ENCODE measurements around the gene TBPL1. TPM values are rescaled to one million over a fixed set of nuclear protein-coding genes. Genes with fewer than 3 reads are reported as not detected.

Gene TBPL1
- total and polyA plus RNA-seq, 9 of the 15 experiments (the other 6 are each of a cell fraction or from before 2014, with no cell fraction given) = 78.1 to 152 (median 107) TPM

DNA sequence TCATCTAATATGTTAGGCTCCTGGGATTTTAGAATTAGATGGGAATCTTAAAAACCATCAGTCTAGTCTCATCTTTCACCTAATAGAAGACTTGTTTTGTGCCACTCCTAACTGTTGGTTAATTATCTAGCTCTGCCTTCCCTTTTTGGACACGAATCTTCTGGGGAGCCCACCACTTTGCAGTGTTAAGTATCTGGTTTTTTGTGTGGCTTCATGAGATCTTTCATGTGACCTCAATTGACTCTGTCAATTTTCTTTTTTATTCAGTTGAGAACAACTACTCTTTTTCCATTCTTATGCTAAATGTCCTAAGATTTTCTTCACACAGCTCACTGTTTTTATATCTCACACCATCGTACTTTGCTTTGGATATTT is 16.9 kb downstream of the TBPL1 start:
- intact Hi-C loops (cut with micrococcal nuclease) (no loop called here), in situ Hi-C loops (cut with MboI) (no loop called here)
- whole genome bisulfite sequencing (ENCODE audit: insufficient coverage, low coverage, missing lambda C conversion rate) = 28% methylated on average over 2 of the region's 2 CpGs
- Histone ChIP-seq H3K79me2 (ENCODE audit: control insufficient read depth, insufficient read depth, low read length) (peaks cover 100% of the 10 kb centered on the region), H3K9me1 (ENCODE audit: control insufficient read depth, insufficient read depth, low read length) (no peaks in the 10 kb centered on the region), H3K36me3 (ENCODE audit: control insufficient read depth, insufficient read depth, low read length) (peaks cover 54% of the 10 kb centered on the region; the same call in 1 of the 3 replicates), H3K27ac (ENCODE audit: extremely low read depth, low read depth, low read length) (no peak overlapping the region), H3K27me3 (ENCODE audit: control insufficient read depth in 2 of 2, insufficient read depth in 2 of 2, low read length in 2 of 2) (no peaks in the 10 kb centered on the region), H3K9me3 (replicated peaks; ENCODE audit: control insufficient read depth, insufficient read depth, low read depth, low read length) (no peaks in the 10 kb centered on the region), H3K9ac (ENCODE audit: insufficient read depth in 1 of 2, low read depth in 2 of 2, low read length in 2 of 2) (no peak overlapping the region), H3K4me2 (ENCODE audit: insufficient read depth, low read length) (no peak overlapping the region), H3K4me3 (no peak overlapping the region), H4K20me1 (replicated peaks; ENCODE audit: control insufficient read depth, insufficient read depth, low read length) (peaks cover 7% of the 10 kb centered on the region), H3K4me1 (replicated peaks in 1 of 2; ENCODE audit: control insufficient read depth in 2 of 2, insufficient read depth in 2 of 2, low read length in 2 of 2) (peaks cover 12 to 40% of the 10 kb centered on the region in 2 experiments; a peak in 4 of 5 replicates), H2AFZ (ENCODE audit: low read depth, low read length) (no peak overlapping the region)
- ChIA-PET CTCF (ENCODE audit: low intra/inter-chr PET ratio) (no interaction called here), POLR2A (interaction anchor here (1.0 to 2.2 kb wide), 2 partner anchors 8 to 11 kb away, joined by 4 to 8 read pairs; no protein-coding TSS in a partner anchor)
- no TSS peak for BruUV-seq (replicated peaks)
- DNase-seq (ENCODE audit: extremely low read depth in 1 of 4, low spot score in 3 of 4) (no peak), FAIRE-seq (no peak), ATAC-seq (no peak)
- TF ChIP-seq, protein P1, sequence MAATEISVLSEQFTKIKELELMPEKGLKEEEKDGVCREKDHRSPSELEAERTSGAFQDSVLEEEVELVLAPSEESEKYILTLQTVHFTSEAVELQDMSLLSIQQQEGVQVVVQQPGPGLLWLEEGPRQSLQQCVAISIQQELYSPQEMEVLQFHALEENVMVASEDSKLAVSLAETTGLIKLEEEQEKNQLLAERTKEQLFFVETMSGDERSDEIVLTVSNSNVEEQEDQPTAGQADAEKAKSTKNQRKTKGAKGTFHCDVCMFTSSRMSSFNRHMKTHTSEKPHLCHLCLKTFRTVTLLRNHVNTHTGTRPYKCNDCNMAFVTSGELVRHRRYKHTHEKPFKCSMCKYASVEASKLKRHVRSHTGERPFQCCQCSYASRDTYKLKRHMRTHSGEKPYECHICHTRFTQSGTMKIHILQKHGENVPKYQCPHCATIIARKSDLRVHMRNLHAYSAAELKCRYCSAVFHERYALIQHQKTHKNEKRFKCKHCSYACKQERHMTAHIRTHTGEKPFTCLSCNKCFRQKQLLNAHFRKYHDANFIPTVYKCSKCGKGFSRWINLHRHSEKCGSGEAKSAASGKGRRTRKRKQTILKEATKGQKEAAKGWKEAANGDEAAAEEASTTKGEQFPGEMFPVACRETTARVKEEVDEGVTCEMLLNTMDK (IDR thresholded peaks at IDR 0.05; ENCODE audit: borderline replicate concordance, insufficient read depth, low read depth, low read length, poor library complexity, severe bottlenecking) = no peak
- no peak for TF ChIP-seq KAT8 (IDR thresholded peaks at IDR 0.05; ENCODE audit: low read depth)
- TF ChIP-seq ZNF311 (CRISPR knock-in tag; IDR thresholded peaks at IDR 0.05) = no peak
- no peak for TF ChIP-seq E2F3 (CRISPR knock-in tag; IDR thresholded peaks at IDR 0.05)

All from K562 (cell line).